Fibroblast of mammary gland (primary cell): ENCODE results near the gene ELFN1.

ENCODE experiments used
- DNase-seq: peaks from one replicate; pipeline ENCODE4 v3.0.0-alpha.2; 2010; ENCODE audit warnings: low read depth
- H3K4me3 ChIP-seq: 2 replicates; pipeline ENCODE4 v1.5.1; 2011; ENCODE audit warnings: low read depth, mild to moderate bottlenecking, low read length, moderate library complexity; ENCODE audit not compliant: control insufficient read depth
- CTCF ChIP-seq: conservative IDR thresholded peaks from 2 replicates; pipeline ENCODE4 v1.5.1; 2011; ENCODE audit warnings: low read depth, low read length, inconsistent platforms; ENCODE audit not compliant: control insufficient read depth, insufficient read depth

The ELFN1 gene

GRCh38 chr7:1641661-1642260 lies 28.3 kb upstream of the ELFN1 start:
- no peak for TF ChIP-seq CTCF
- no peak for DNase-seq
- H3K4me3 ChIP-seq, result no peak overlapping the region

GRCh38 chr7:1642291-1642731 lies 27.8 kb upstream of the ELFN1 start:
- TF ChIP-seq CTCF, result no peak
- H3K4me3 ChIP-seq, result no peak overlapping the region
- no peak for DNase-seq

- H3K4me3 ChIP-seq, result no peak overlapping the region
- DNase-seq, result no peak
- no peak for TF ChIP-seq CTCF
These were observed 26.6 kb upstream of the ELFN1 start for GRCh38 chr7:1643270-1644092.

GRCh38 chr7:1644341-1645070 lies 25.6 kb upstream of the ELFN1 start:
- TF ChIP-seq CTCF, result no peak
- no peak overlapping the region for H3K4me3 ChIP-seq
- no peak for DNase-seq

- no peak for DNase-seq
- no peak for TF ChIP-seq CTCF
- H3K4me3 ChIP-seq, result no peak overlapping the region
These were observed 25.0 kb upstream of the ELFN1 start for GRCh38 chr7:1645071-1645409.

GRCh38 chr7:1645476-1645875 lies 24.6 kb upstream of the ELFN1 start:
- H3K4me3 ChIP-seq, result no peak overlapping the region
- DNase-seq, result no peak
- no peak for TF ChIP-seq CTCF
